Activated naive CD4-positive, alpha-beta T cell treated with anti-CD3 and anti-CD28 coated beads for 36 hours (primary cell): Measurements from ENCODE around the gene HCN2. TPM values are rescaled to one million over a fixed set of nuclear protein-coding genes. Genes with fewer than 3 reads are reported as not detected.
A peak's percentile ranks its signal among the peaks of the same experiment; 100 is the strongest.
"Not testable (repeated sequence)": the region's sequence is repeated elsewhere in the genome, so short reads cannot be mapped to it uniquely, and the experiment has no call there.

Source experiments
- CTCF ChIA-PET: fragments of 350-600 bp; sonication (Branson Sonifier 250); formaldehyde crosslinking; loops from one replicate; lab custom pipeline; 2021; ENCODE audit warnings: antibody characterized with exemption; lab: Charles Lee
- DNase-seq: peaks from one replicate; pipeline ENCODE4 v3.0.0-alpha.2; 2020
- H3K27ac Mint-ChIP-seq: one replicate; pipeline ENCODE4 v1.8.0; 2021; ENCODE audit warnings: mild to moderate bottlenecking, mixed read lengths
- H3K27me3 Mint-ChIP-seq: one replicate; pipeline ENCODE4 v1.8.0; 2021; ENCODE audit warnings: low read depth, mixed read lengths
- H3K36me3 Mint-ChIP-seq: one replicate; pipeline ENCODE4 v1.8.0; 2021; ENCODE audit warnings: low read depth, mixed read lengths
- H3K4me1 Mint-ChIP-seq: one replicate; pipeline ENCODE4 v1.8.0; 2021; ENCODE audit warnings: low read depth, mixed read lengths
- H3K4me3 Mint-ChIP-seq: one replicate; pipeline ENCODE4 v1.8.0; 2021; ENCODE audit warnings: mild to moderate bottlenecking, moderate library complexity, mixed read lengths
- H3K9me3 Mint-ChIP-seq: one replicate; pipeline ENCODE4 v1.8.0; 2021; ENCODE audit warnings: mixed read lengths
- intact Hi-C: fragments of 100-400 bp; cut with micrococcal nuclease; formaldehyde crosslinking; loops from one replicate; pipeline ENCODE4 v1.15.1; 2023
- total RNA-seq, 2 experiments: library from RNA; stranded (reverse); gene quantifications; one replicate each; pipeline ENCODE4 v1.2.3, GENCODE V29; 2021

Gene HCN2
- total RNA-seq, 2 experiments from 2014 or later: 0.41 to 0.49 TPM

GRCh38 chr19:592101-592500 is 2.4 kb downstream of the HCN2 start:
- H3K27ac Mint-ChIP-seq: no peak overlapping the region
- DNase-seq: no peak
- H3K27me3 Mint-ChIP-seq: peaks cover 18% of the 10 kb centered on the region
- no peaks in the 10 kb centered on the region for H3K36me3 Mint-ChIP-seq
- intact Hi-C loops: no loop called here
- H3K9me3 Mint-ChIP-seq: no peaks in the 10 kb centered on the region
- CTCF ChIA-PET: no interaction called here
- peaks cover 9% of the 10 kb centered on the region for H3K4me1 Mint-ChIP-seq
- H3K4me3 Mint-ChIP-seq: no peak overlapping the region

GRCh38 chr19:593055-593454 is 3.4 kb downstream of the HCN2 start:
- peaks cover 16% of the 10 kb centered on the region for H3K27me3 Mint-ChIP-seq
- H3K4me1 Mint-ChIP-seq: peaks cover 8% of the 10 kb centered on the region
- H3K4me3 Mint-ChIP-seq: no peak overlapping the region
- intact Hi-C loops: no loop called here
- H3K27ac Mint-ChIP-seq: no peak overlapping the region
- CTCF ChIA-PET: no interaction called here
- H3K9me3 Mint-ChIP-seq: no peaks in the 10 kb centered on the region
- no peak for DNase-seq
- H3K36me3 Mint-ChIP-seq: no peaks in the 10 kb centered on the region

GRCh38 chr19:593505-593904 is 3.8 kb downstream of the HCN2 start:
- CTCF ChIA-PET: no interaction called here
- Mint-ChIP-seq H3K4me3 (no peak overlapping the region), H3K4me1 (peaks cover 8% of the 10 kb centered on the region), H3K9me3 (no peaks in the 10 kb centered on the region), H3K27me3 (peaks cover 16% of the 10 kb centered on the region), H3K36me3 (no peaks in the 10 kb centered on the region), H3K27ac (no peak overlapping the region)
- DNase-seq: no peak
- intact Hi-C loops: no loop called here

- H3K27ac Mint-ChIP-seq: no peak overlapping the region
- no peaks in the 10 kb centered on the region for H3K9me3 Mint-ChIP-seq
- intact Hi-C loops: no loop called here
- CTCF ChIA-PET: no interaction called here
- H3K4me3 Mint-ChIP-seq: no peak overlapping the region
- H3K36me3 Mint-ChIP-seq: no peaks in the 10 kb centered on the region
- DNase-seq: no peak
- H3K27me3 Mint-ChIP-seq: peaks cover 10% of the 10 kb centered on the region
- peaks cover 3% of the 10 kb centered on the region for H3K4me1 Mint-ChIP-seq
Measured at GRCh38 chr19:594265-594870, 4.7 kb downstream of the HCN2 start.

GRCh38 chr19:595326-596262 is 5.9 kb downstream of the HCN2 start:
- H3K9me3 Mint-ChIP-seq: no peaks in the 10 kb centered on the region
- DNase-seq: no peak
- intact Hi-C loops: no loop called here
- CTCF ChIA-PET: interaction anchor here (0.6 kb wide), 1 partner anchor 21 kb away, joined by 3 read pairs; no protein-coding TSS in a partner anchor
- H3K4me3 Mint-ChIP-seq: no peak overlapping the region
- no peak overlapping the region for H3K27ac Mint-ChIP-seq
- H3K27me3 Mint-ChIP-seq: peaks cover 8% of the 10 kb centered on the region
- peaks cover 3% of the 10 kb centered on the region for H3K4me1 Mint-ChIP-seq
- no peaks in the 10 kb centered on the region for H3K36me3 Mint-ChIP-seq

GRCh38 chr19:596263-596655 is 6.6 kb downstream of the HCN2 start:
- no peak for DNase-seq
- Mint-ChIP-seq H3K36me3 (no peaks in the 10 kb centered on the region), H3K4me3 (no peak overlapping the region), H3K27ac (no peak overlapping the region), H3K27me3 (peaks cover 6% of the 10 kb centered on the region), H3K9me3 (no peaks in the 10 kb centered on the region), H3K4me1 (peaks cover 2% of the 10 kb centered on the region)
- CTCF ChIA-PET: no interaction called here
- intact Hi-C loops: no loop called here

GRCh38 chr19:597406-598315 is 8.0 kb downstream of the HCN2 start:
- intact Hi-C loops: no loop called here
- no peak overlapping the region for H3K27ac Mint-ChIP-seq
- H3K4me3 Mint-ChIP-seq: no peak overlapping the region
- DNase-seq: peak; percentile 34
- H3K36me3 Mint-ChIP-seq: no peaks in the 10 kb centered on the region
- CTCF ChIA-PET: interaction anchor here (0.6 kb wide), 1 partner anchor 251 kb away, joined by 3 read pairs; no protein-coding TSS in a partner anchor
- no peaks in the 10 kb centered on the region for H3K9me3 Mint-ChIP-seq
- H3K4me1 Mint-ChIP-seq: no peaks in the 10 kb centered on the region
- peaks cover 4% of the 10 kb centered on the region for H3K27me3 Mint-ChIP-seq

GRCh38 chr19:601310-601709 is 11.6 kb downstream of the HCN2 start:
- Mint-ChIP-seq H3K36me3 (no peaks in the 10 kb centered on the region), H3K27me3 (no peaks in the 10 kb centered on the region), H3K27ac (no peak overlapping the region), H3K9me3 (no peaks in the 10 kb centered on the region), H3K4me3 (no peak overlapping the region), H3K4me1 (no peaks in the 10 kb centered on the region)
- CTCF ChIA-PET: interaction anchor here (0.8 kb wide), 1 partner anchor 66 kb away, joined by 4 read pairs; no protein-coding TSS in a partner anchor
- intact Hi-C loops: no loop called here
- DNase-seq: no peak

- DNase-seq: no peak
- no peaks in the 10 kb centered on the region for H3K9me3 Mint-ChIP-seq
- no peaks in the 10 kb centered on the region for H3K4me1 Mint-ChIP-seq
- intact Hi-C loops: no loop called here
- H3K27me3 Mint-ChIP-seq: no peaks in the 10 kb centered on the region
- CTCF ChIA-PET: interaction anchor here (0.8 kb wide), 1 partner anchor 65 kb away, joined by 4 read pairs; no protein-coding TSS in a partner anchor
- H3K36me3 Mint-ChIP-seq: no peaks in the 10 kb centered on the region
- H3K27ac Mint-ChIP-seq: no peak overlapping the region
- H3K4me3 Mint-ChIP-seq: no peak overlapping the region
Measured at GRCh38 chr19:601790-602189, 12.1 kb downstream of the HCN2 start.

GRCh38 chr19:602391-603301 is 13.0 kb downstream of the HCN2 start:
- Mint-ChIP-seq H3K27ac (no peak overlapping the region), H3K27me3 (no peaks in the 10 kb centered on the region), H3K36me3 (no peaks in the 10 kb centered on the region), H3K9me3 (no peaks in the 10 kb centered on the region), H3K4me3 (no peak overlapping the region), H3K4me1 (no peaks in the 10 kb centered on the region)
- CTCF ChIA-PET: no interaction called here
- DNase-seq: no peak
- intact Hi-C loops: no loop called here

GRCh38 chr19:603302-603639 is 13.6 kb downstream of the HCN2 start:
- H3K36me3 Mint-ChIP-seq, DNase-seq, intact Hi-C loops, H3K4me3 Mint-ChIP-seq, CTCF ChIA-PET, H3K27me3 Mint-ChIP-seq, H3K4me1 Mint-ChIP-seq, H3K9me3 Mint-ChIP-seq, H3K27ac Mint-ChIP-seq: not testable (repeated sequence)
